ENCODE measurements around the gene ARAF. TPM values are rescaled to one million over a fixed set of nuclear protein-coding genes. Genes with fewer than 3 reads are reported as not detected.

The ARAF gene
- total RNA-seq, 3 donors from 2014 or later: 82.1 to 108 (median 90.1) TPM

GRCh38 chrX:47518144-47518543, 42.9 kb upstream of the ARAF start:
- H3K36me3 ChIP-seq (ENCODE audit: low read depth): no peaks in the 10 kb centered on the region
- ATAC-seq: no peak
- H3K9me3 ChIP-seq: no peaks in the 10 kb centered on the region
- no peak overlapping the region for H3K4me3 ChIP-seq
- no peaks in the 10 kb centered on the region for H3K4me1 ChIP-seq (ENCODE audit: low read depth)
- TF ChIP-seq, protein P1, sequence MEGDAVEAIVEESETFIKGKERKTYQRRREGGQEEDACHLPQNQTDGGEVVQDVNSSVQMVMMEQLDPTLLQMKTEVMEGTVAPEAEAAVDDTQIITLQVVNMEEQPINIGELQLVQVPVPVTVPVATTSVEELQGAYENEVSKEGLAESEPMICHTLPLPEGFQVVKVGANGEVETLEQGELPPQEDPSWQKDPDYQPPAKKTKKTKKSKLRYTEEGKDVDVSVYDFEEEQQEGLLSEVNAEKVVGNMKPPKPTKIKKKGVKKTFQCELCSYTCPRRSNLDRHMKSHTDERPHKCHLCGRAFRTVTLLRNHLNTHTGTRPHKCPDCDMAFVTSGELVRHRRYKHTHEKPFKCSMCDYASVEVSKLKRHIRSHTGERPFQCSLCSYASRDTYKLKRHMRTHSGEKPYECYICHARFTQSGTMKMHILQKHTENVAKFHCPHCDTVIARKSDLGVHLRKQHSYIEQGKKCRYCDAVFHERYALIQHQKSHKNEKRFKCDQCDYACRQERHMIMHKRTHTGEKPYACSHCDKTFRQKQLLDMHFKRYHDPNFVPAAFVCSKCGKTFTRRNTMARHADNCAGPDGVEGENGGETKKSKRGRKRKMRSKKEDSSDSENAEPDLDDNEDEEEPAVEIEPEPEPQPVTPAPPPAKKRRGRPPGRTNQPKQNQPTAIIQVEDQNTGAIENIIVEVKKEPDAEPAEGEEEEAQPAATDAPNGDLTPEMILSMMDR (IDR thresholded peaks at IDR 0.05): no peak
- intact Hi-C loops (cut with DNase I, micrococcal nuclease): no loop called here
- DNase-seq: no peak

DNA sequence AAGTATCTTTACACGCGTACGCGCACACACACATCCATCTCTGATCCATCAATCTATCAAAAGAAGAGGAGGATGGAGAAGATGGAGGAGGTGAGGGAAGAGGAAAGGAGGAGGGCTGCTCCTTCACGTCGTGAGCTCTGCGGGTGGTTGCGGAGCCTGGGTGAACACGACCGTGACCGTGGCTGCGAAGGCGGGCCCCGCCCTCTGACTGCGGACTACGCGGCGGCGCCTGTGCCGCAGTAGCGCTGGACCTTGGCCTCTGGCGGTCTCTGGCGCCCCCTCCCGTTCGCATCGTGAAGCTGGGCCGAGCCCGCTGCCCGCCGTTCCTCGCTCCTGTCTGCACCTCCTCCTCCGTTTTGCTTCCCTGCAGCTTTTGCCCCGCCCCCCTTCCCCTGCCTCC, 37.7 kb upstream of the ARAF start:
- intact Hi-C loops (cut with DNase I, micrococcal nuclease): loop anchor here in 1 of 2 donors (10.0 kb wide), 1 partner anchor 328 kb away; the partner anchor contains the start of gene UBA1
- ATAC-seq (peak; percentile 100), DNase-seq (peak; percentile 82 to 90 (median 87))
- H3K36me3 ChIP-seq (ENCODE audit: low read depth): no peaks in the 10 kb centered on the region
- TF ChIP-seq, protein P1 (IDR thresholded peaks at IDR 0.05): peak; percentile 37
- no peak overlapping the region for H3K4me3 ChIP-seq
- H3K4me1 ChIP-seq (ENCODE audit: low read depth): no peaks in the 10 kb centered on the region
- no peaks in the 10 kb centered on the region for H3K9me3 ChIP-seq

GRCh38 chrX:47523713-47524166, 37.3 kb upstream of the ARAF start:
- ATAC-seq (peak; percentile 12), DNase-seq (no peak)
- TF ChIP-seq, protein P1 (IDR thresholded peaks at IDR 0.05): no peak
- Histone ChIP-seq H3K4me1 (ENCODE audit: low read depth) (no peaks in the 10 kb centered on the region), H3K4me3 (no peak overlapping the region), H3K9me3 (no peaks in the 10 kb centered on the region), H3K36me3 (ENCODE audit: low read depth) (no peaks in the 10 kb centered on the region)
- intact Hi-C loops (cut with DNase I, micrococcal nuclease): loop anchor here in 1 of 2 donors (10.0 kb wide), 1 partner anchor 329 kb away; the partner anchor contains the start of gene UBA1

DNA sequence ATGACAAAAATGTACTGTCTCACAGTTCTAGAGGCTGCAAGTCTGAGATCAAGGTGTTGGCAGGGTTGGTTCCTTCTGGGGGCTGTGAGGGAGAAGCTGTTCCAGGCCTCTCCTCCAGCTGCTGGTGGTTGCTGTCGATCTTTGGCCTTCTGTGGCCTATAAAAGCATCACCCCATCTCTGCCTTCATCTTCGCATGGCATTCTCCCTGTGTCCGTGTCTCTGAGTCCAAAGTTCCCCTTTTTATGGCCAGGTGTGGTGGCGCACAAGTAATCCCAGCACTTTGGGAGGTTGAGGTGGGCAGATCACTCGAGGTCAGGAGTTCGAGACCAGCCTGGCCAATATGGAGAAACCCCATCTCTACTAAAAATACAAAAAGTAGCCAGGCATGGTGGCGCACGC, 31.5 kb upstream of the ARAF start:
- no peaks in the 10 kb centered on the region for H3K9me3 ChIP-seq

GRCh38 chrX:47530049-47530448, 31.0 kb upstream of the ARAF start:
- DNase-seq (no peak), ATAC-seq (no peak)
- Histone ChIP-seq H3K9me3 (no peaks in the 10 kb centered on the region), H3K4me3 (no peak overlapping the region), H3K4me1 (ENCODE audit: low read depth) (no peaks in the 10 kb centered on the region), H3K36me3 (ENCODE audit: low read depth) (no peaks in the 10 kb centered on the region)
- TF ChIP-seq, protein P1 (IDR thresholded peaks at IDR 0.05): no peak
- intact Hi-C loops (cut with DNase I, micrococcal nuclease): no loop called here

More for the DNA sequence above, 31.5 kb upstream of the ARAF start:
- ATAC-seq (peak; percentile 52), DNase-seq (no peak)
- intact Hi-C loops (cut with DNase I, micrococcal nuclease): loop anchor here in 1 of 2 donors (10.0 kb wide), 1 partner anchor 335 kb away; the partner anchor contains the start of gene UBA1
- TF ChIP-seq, protein P1 (IDR thresholded peaks at IDR 0.05): no peak
- no peaks in the 10 kb centered on the region for H3K36me3 ChIP-seq (ENCODE audit: low read depth)
- no peak overlapping the region for H3K4me3 ChIP-seq
- H3K4me1 ChIP-seq (ENCODE audit: low read depth): no peaks in the 10 kb centered on the region

- intact Hi-C loops (cut with DNase I, micrococcal nuclease): no loop called here
- Histone ChIP-seq H3K36me3 (ENCODE audit: low read depth) (no peaks in the 10 kb centered on the region), H3K4me3 (no peak overlapping the region), H3K4me1 (ENCODE audit: low read depth) (no peaks in the 10 kb centered on the region), H3K9me3 (no peaks in the 10 kb centered on the region)
- no peak for DNase-seq
- TF ChIP-seq, protein P1 (IDR thresholded peaks at IDR 0.05): no peak
- ATAC-seq: no peak
Observed at GRCh38 chrX:47539860-47540259, 21.1 kb upstream of the ARAF start.

Data from mucosa of descending colon (tissue), 3 donors.